Middle frontal gyrus (tissue), 1 donor: Measurements from ENCODE around the gene NPHP1.
"Not testable (repeated sequence)": the region's sequence is repeated elsewhere in the genome, so short reads cannot be mapped to it uniquely, and the experiment has no call there.

Experiments used
- DNase-seq: peaks from one replicate; pipeline ENCODE4 v3.0.0-alpha.2; 2015; ENCODE audit warnings: low spot score; ENCODE audit errors: extremely low spot score

Gene NPHP1

DNA sequence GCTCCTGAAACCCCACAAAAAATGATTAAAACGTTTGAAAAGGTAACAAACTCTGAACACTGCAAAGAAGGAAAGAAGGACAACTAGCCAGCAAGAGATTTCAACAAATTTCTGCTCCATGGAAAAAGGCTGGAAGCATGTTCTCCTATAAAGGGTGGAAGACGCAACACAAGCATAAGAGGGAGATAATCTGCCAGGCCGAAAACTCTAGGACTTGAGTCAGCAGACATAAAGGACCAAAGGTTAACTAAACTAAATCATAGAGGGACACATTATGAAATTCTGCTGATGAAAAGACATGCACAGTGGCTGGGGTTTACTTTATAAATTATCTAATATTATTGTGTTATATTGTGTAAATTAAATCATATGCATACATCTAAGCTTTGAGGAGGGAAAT, 6.8 kb downstream of the NPHP1 start:
- no peak for DNase-seq

DNA sequence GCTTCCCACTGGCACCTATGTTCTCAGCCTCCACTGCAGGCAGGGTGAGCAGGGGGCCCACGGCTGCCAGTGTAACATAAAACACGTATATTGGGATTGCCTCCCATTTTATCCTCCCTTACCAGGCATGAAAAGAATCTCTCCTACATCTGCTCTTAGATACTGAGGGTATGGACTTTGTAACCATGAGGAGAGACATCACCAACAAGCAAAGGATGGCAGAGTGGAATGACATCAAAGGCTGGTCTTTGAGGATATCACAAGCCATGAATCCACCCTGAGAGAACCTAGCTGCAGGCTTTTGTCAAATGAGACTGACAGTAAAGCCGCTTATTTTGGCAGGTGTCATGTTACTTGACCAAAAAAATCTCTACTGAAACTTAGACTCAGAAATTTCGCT, 7.4 kb downstream of the NPHP1 start:
- DNase-seq = no peak

DNA sequence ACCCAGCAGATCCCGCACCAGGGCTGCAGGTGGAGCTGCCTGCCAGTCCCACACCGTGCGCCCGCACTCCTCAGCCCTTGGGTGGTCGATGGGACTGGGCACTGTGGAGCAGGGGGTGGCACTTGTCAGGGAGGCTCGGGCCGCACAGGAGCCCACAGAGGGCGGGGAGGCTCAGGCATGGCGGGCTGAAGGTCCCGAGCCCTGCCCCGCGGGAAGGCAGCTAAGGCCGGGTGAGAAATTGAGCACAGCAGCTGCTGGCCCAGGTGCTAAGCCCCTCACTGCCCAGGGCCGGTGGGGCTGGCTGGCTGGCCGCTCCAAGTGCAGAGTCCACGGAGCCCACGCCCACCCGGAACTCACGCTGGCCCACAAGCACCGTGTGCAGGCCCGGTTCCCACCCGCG, 14.6 kb downstream of the NPHP1 start:
- DNase-seq = not testable (repeated sequence)

DNA sequence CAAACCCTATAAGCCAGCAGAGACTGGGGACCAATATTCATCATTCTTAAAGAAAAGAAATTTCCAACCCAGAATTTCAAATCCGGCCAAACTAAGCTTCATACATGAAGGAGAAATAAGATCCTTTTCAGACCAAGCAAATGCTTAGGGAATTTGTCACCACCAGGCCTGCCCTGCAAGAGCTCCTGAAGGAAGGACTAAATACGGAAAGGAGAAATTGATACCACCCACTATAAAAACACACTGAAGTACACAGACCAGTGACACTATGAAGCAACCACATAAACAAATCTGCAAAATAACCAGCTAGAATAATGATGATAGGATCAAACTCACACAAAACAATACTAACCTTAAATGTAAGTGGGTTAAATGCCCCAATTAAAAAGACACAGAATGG, 22.4 kb downstream of the NPHP1 start:
- DNase-seq = no peak

GRCh38 chr2:110180036-110180435, 24.8 kb downstream of the NPHP1 start:
- DNase-seq = no peak

GRCh38 chr2:110173523-110173922, 31.3 kb downstream of the NPHP1 start:
- DNase-seq = no peak

DNA sequence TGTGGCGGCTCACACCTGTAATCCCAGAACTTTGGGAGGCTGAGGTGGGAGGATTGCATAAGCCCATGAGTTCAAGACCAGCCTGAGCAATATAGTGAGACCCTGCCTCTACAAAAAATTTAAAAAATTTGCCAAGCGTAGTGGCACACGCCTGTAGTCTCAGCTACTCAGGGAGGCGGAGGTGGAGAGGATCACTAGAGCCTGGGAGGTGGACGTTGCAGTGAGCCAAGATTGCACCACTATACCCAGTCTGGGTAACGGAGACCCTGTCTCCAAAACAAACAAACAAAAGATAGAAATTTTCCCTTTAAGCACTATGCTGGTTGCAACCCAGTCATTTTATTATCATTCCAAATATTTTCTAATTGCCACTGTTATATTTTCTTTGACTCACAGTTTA, 32.3 kb downstream of the NPHP1 start:
- DNase-seq = no peak

DNA sequence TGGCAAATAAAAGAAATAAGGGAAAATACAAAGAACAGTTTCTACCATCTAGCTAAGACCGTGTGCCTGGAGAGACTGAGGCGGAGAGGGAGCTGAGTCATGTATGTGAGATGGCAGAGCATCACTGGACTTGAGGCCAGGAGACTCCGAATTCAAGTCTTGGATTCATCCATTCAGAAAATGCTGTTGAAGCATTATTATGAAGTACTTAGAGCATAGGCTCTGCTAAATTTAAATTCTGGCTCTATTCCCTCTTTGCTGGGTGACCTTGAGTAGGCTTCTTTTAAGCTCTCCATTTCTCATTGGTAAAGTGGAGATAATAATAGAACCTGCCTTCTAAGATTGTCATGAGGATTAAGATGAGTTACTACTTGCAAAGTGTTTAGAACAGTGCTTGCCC, 34.7 kb downstream of the NPHP1 start:
- DNase-seq = no peak

GRCh38 chr2:110167326-110168000, 37.4 kb downstream of the NPHP1 start:
- DNase-seq = no peak

- no peak for DNase-seq
Observed at GRCh38 chr2:110166266-110166665, 38.5 kb downstream of the NPHP1 start.

DNA sequence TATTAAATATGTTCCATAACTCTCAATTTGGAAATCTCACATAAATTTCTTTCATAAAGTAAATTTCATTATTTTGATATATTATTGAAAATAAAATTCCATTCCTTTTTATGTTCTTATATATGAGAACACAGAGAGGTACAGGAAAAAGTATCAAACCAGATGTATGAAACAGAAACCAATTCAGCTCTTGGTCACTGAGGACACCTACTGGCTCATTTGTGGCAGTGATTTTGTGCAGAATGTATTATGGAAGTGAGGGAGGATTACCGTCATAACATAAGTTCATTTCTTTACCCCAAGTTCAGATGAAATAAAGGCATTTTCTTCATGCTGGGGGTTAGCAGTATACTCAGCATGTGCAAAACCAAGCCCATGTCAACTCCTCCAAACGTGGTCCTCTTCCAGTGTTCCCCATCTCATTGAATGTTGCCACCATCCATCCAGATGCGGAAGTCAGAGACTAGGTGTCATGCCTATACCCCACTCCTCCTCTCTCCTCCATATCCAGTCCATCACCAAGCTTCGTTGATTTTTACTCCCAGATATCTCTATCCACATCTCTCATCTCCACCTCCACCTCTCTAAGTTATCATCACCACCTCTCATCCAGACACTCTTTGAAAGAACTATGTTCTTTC, 47.5 kb downstream of the NPHP1 start:
- DNase-seq = peak; percentile 56

DNA sequence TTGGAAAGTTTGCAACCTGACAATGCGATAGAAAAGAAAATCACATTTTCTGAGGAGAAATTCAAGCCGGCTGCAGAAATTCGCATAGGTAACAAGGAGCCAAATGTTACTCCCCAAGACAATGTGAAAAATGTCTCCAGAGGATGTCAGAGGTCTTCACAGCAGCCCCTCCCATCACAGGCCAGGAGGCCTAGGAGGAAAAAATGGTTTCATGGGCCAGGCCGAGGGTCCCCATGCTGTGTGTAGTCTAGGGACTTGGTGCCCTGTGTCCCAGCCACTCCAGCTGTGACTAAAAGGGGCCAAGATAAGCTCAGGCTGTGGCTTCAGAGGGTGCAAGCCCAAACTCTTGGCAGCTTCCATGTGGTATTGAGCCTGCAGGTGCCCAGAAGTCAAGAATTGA, 50.0 kb downstream of the NPHP1 start:
- DNase-seq = not testable (repeated sequence)

DNA sequence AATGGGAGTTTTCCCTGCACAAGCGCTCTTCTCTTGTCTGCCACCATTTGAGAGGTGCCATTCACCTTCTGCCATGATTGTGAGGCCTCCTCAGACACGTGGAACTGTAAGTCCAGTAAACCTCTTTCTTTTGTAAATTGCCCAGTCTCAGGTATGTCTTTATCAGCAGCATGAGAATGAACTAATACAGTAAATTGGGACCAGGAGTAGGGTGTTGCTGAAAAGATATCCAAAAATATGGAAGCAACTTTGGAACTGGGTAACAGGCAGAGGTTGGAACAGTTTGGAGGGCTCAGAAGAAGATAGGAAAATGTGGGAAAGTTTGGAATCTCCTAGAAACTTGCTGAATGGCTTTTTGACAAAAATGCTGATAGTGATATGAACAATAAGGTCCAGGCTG, 50.6 kb downstream of the NPHP1 start:
- DNase-seq = not testable (repeated sequence)

GRCh38 chr2:110153416-110153815, 51.4 kb downstream of the NPHP1 start:
- DNase-seq = no peak

DNA sequence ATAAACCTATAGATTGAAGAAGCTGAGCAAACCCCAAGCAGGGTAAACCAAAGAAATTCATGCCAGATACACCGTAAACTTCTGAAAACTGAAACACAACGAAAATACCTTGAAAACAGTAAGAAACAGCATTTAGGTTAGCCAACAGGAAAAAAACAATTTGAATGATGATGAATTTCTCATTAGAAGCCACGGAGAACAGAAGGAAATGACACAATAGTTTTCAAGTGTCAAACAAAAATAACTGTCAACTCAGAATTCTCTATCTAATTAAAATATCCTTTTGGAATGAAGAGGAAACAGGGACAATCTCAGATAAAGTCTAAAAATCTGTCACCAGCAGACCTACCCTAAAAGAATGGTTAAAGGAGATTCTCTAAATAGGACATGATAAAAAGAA, 51.9 kb downstream of the NPHP1 start:
- no peak for DNase-seq

- peak; percentile 11 for DNase-seq
Observed at GRCh38 chr2:110149330-110150220, 55.2 kb downstream of the NPHP1 start.

GRCh38 chr2:110146945-110147332, 57.9 kb downstream of the NPHP1 start:
- no peak for DNase-seq

DNA sequence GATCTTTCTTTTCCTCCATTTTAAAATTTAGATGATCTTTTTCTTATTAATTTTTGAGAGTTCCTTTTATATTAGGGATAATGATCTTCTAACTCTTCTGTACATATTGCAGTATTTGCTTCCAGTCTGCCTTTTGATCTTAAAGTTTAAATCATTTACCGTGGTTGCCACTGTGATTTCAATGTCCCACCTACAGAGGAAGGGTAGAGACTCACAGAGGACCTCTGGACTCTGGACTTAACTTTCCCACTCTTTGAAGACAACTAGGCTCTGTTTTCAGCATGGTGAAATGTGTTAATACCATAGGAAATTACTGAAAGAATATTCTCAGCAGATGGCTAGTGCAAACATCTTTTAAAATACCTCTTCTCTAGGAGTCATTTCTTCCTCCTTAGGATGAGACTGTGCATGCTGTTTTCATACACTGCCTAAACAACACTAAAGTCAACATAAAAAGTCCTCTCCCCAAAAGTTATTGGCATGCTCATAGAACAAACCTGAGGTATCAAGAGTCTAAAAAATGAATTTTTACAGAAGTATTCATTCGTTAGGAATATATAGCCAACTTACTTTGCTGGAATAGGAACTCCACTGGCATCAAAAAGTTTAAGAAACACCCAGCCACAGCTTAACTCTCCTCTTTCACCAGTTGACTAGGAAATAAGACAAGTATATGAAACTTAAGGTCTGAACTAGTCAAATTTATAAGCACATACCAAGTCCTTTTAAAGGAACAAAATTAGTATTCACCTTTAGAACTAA, 58.4 kb downstream of the NPHP1 start:
- no peak for DNase-seq

DNA sequence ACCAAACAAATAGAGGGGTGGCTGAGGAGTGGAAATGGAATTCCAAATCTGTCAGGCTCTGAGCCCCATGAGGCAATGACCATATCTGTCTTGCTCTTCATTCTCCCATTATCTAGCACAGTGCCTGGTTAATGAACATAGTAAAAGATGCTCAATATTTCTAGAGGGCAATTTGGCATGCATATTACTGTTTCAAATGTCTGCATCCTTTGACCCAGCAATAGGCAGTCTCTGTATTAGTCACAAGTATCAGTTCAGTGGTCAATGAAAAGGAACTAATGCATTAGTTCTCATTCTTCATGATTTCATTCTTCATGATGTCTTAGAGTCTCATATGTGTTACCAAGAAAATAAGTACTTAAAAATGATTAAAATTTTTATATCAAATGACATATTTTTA, 60.8 kb downstream of the NPHP1 start:
- DNase-seq = no peak

DNA sequence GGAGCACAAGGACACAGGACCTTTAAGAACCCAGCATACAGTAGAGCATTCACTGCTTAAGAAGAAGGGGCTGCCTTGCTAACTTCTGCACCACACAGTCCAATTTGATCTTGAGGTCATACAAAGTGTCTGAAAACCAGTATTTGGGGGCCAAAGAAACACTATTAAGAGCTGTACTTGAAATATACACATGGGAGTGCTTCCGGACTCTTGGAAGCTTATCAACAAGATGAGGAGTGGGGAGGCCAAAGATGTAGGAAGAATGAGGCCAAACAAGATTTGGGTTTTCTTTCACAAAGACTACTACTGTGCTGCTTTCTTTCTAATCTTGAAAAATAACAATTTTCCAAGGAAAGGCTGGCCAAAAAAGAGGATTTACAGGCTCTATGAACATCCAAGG, 64.4 kb downstream of the NPHP1 start:
- DNase-seq = no peak

- DNase-seq = no peak
Observed at GRCh38 chr2:110134025-110134424, 70.8 kb downstream of the NPHP1 start.

- DNase-seq = no peak
Observed at GRCh38 chr2:110131166-110131565, 73.6 kb downstream of the NPHP1 start.
